ENCODE data around the gene PLSCR5. TPM values are rescaled to one million over a fixed set of nuclear protein-coding genes. Genes with fewer than 3 reads are reported as not detected.

Gene PLSCR5, protein sequence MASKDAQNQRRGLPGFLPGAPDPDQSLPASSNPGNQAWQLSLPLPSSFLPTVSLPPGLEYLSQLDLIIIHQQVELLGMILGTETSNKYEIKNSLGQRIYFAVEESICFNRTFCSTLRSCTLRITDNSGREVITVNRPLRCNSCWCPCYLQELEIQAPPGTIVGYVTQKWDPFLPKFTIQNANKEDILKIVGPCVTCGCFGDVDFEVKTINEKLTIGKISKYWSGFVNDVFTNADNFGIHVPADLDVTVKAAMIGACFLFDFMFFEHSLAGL
- total RNA-seq (2014; rRNA removed; shearing (Covaris generic)) (not detected in 2 replicates), polyA plus RNA-seq (2016; fragmentation: Nextera tagmentation; extraction: Ambion mirVana) (not detected in 2 replicates)
- long read RNA-seq, result 0 reads

DNA sequence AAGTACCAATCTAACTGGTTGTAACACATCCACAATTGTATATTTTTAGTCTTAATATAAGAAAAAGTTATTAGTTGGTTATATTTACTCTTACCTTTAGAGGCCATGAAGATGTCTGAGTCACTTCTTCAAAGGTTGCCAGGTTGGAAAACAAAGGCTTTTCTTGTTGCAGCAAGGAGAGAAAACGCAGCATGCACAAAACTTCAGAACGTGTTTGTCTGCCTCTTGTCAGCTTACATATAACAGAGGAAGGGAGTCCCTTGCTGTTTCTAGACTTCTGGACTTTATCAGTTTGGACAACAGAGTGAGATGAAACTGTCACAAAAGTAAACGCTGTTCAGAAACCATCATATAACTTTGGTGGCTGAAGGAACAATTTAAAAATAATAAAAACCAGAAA, at the start of gene PLSCR5:
PLSCR5 (minus strand) TSS at position 241 of the 400 bp plus-strand sequence; CDS start at position 107, 134 bp downstream.
- Histone ChIP-seq H3K4me1 (ENCODE audit: insufficient read depth) (no peaks in the 10 kb centered on the region), H2AFZ (peak within 1 kb of the TSS; percentile 35; the same call in 1 of the 2 replicates), H3K4me3 (no peak within 1 kb of the TSS), H3K36me3 (ENCODE audit: insufficient read depth) (no peaks in the 10 kb centered on the region), H3K79me2 (replicated peaks; ENCODE audit: insufficient read depth) (no peaks in the 10 kb centered on the region), H3F3A (replicated peaks; ENCODE audit: low read depth) (no peaks in the 10 kb centered on the region), H3K9me2 (ENCODE audit: insufficient read depth) (no peaks in the 10 kb centered on the region; the same call in 1 of the 2 replicates), H3K27ac (ENCODE audit: low read depth) (no peak within 1 kb of the TSS), H4K20me1 (replicated peaks; ENCODE audit: insufficient read depth) (no peaks in the 10 kb centered on the region), H3K27me3 (ENCODE audit: insufficient read depth) (no peaks in the 10 kb centered on the region), H3K4me2 (no peak within 1 kb of the TSS)
- TF ChIP-seq POLR2AphosphoS5 (IDR thresholded peaks at IDR 0.05; ENCODE audit: low read depth) (no peak), NANOG (IDR thresholded peaks at IDR 0.05; ENCODE audit: borderline replicate concordance) (no peak)
- H3K27me3 Mint-ChIP-seq (ENCODE audit: insufficient read depth, low read depth, poor library complexity), result no peaks in the 10 kb centered on the region
- H3K4me3 Mint-ChIP-seq, result no peak within 1 kb of the TSS
- ATAC-seq (no peak), DNase-seq (ENCODE audit: low spot score) (no peak)
- H3K9me3 Mint-ChIP-seq, result no peaks in the 10 kb centered on the region
- H3K27ac Mint-ChIP-seq, result no peak within 1 kb of the TSS
- H3K4me1 Mint-ChIP-seq, result no peaks in the 10 kb centered on the region
- no peaks in the 10 kb centered on the region for H3K36me3 Mint-ChIP-seq (ENCODE audit: low read depth)

DNA sequence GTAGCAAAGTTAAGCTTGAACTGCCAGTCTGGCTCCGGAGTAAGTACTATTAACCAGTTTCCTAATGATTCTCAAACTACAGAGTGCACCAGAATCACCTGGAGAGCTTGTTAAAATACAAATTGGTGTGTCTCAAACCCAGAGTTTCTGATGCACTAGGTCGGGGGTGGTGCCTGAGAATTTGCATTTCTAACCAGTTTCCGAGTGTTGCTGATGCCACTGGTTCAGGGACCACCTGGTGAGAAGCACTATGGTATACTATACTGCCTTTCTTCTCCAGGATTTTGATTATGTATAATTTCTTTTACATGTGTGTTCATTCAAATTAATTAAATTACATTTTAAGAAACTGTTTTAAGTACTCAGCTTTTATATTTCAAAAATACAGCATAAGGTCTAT, 48.8 kb upstream of the PLSCR5 start:
- no peaks in the 10 kb centered on the region for H3F3A ChIP-seq (replicated peaks; ENCODE audit: low read depth)
- no peaks in the 10 kb centered on the region for H3K27me3 ChIP-seq (ENCODE audit: insufficient read depth)
- ATAC-seq, result peak; percentile 71
- no peak for TF ChIP-seq EZH2 (IDR thresholded peaks at IDR 0.05; ENCODE audit: low read depth, unreplicated experiment)
- TF ChIP-seq, protein P1, sequence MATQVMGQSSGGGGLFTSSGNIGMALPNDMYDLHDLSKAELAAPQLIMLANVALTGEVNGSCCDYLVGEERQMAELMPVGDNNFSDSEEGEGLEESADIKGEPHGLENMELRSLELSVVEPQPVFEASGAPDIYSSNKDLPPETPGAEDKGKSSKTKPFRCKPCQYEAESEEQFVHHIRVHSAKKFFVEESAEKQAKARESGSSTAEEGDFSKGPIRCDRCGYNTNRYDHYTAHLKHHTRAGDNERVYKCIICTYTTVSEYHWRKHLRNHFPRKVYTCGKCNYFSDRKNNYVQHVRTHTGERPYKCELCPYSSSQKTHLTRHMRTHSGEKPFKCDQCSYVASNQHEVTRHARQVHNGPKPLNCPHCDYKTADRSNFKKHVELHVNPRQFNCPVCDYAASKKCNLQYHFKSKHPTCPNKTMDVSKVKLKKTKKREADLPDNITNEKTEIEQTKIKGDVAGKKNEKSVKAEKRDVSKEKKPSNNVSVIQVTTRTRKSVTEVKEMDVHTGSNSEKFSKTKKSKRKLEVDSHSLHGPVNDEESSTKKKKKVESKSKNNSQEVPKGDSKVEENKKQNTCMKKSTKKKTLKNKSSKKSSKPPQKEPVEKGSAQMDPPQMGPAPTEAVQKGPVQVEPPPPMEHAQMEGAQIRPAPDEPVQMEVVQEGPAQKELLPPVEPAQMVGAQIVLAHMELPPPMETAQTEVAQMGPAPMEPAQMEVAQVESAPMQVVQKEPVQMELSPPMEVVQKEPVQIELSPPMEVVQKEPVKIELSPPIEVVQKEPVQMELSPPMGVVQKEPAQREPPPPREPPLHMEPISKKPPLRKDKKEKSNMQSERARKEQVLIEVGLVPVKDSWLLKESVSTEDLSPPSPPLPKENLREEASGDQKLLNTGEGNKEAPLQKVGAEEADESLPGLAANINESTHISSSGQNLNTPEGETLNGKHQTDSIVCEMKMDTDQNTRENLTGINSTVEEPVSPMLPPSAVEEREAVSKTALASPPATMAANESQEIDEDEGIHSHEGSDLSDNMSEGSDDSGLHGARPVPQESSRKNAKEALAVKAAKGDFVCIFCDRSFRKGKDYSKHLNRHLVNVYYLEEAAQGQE (IDR thresholded peaks at IDR 0.05; ENCODE audit: unreplicated experiment), result no peak
- TF ChIP-seq CREB1 (CRISPR knock-in tag; IDR thresholded peaks at IDR 0.05; ENCODE audit: low read depth), result no peak
- TF ChIP-seq ZNF114 (CRISPR knock-in tag; IDR thresholded peaks at IDR 0.05), result no peak
- TF ChIP-seq, protein P2, sequence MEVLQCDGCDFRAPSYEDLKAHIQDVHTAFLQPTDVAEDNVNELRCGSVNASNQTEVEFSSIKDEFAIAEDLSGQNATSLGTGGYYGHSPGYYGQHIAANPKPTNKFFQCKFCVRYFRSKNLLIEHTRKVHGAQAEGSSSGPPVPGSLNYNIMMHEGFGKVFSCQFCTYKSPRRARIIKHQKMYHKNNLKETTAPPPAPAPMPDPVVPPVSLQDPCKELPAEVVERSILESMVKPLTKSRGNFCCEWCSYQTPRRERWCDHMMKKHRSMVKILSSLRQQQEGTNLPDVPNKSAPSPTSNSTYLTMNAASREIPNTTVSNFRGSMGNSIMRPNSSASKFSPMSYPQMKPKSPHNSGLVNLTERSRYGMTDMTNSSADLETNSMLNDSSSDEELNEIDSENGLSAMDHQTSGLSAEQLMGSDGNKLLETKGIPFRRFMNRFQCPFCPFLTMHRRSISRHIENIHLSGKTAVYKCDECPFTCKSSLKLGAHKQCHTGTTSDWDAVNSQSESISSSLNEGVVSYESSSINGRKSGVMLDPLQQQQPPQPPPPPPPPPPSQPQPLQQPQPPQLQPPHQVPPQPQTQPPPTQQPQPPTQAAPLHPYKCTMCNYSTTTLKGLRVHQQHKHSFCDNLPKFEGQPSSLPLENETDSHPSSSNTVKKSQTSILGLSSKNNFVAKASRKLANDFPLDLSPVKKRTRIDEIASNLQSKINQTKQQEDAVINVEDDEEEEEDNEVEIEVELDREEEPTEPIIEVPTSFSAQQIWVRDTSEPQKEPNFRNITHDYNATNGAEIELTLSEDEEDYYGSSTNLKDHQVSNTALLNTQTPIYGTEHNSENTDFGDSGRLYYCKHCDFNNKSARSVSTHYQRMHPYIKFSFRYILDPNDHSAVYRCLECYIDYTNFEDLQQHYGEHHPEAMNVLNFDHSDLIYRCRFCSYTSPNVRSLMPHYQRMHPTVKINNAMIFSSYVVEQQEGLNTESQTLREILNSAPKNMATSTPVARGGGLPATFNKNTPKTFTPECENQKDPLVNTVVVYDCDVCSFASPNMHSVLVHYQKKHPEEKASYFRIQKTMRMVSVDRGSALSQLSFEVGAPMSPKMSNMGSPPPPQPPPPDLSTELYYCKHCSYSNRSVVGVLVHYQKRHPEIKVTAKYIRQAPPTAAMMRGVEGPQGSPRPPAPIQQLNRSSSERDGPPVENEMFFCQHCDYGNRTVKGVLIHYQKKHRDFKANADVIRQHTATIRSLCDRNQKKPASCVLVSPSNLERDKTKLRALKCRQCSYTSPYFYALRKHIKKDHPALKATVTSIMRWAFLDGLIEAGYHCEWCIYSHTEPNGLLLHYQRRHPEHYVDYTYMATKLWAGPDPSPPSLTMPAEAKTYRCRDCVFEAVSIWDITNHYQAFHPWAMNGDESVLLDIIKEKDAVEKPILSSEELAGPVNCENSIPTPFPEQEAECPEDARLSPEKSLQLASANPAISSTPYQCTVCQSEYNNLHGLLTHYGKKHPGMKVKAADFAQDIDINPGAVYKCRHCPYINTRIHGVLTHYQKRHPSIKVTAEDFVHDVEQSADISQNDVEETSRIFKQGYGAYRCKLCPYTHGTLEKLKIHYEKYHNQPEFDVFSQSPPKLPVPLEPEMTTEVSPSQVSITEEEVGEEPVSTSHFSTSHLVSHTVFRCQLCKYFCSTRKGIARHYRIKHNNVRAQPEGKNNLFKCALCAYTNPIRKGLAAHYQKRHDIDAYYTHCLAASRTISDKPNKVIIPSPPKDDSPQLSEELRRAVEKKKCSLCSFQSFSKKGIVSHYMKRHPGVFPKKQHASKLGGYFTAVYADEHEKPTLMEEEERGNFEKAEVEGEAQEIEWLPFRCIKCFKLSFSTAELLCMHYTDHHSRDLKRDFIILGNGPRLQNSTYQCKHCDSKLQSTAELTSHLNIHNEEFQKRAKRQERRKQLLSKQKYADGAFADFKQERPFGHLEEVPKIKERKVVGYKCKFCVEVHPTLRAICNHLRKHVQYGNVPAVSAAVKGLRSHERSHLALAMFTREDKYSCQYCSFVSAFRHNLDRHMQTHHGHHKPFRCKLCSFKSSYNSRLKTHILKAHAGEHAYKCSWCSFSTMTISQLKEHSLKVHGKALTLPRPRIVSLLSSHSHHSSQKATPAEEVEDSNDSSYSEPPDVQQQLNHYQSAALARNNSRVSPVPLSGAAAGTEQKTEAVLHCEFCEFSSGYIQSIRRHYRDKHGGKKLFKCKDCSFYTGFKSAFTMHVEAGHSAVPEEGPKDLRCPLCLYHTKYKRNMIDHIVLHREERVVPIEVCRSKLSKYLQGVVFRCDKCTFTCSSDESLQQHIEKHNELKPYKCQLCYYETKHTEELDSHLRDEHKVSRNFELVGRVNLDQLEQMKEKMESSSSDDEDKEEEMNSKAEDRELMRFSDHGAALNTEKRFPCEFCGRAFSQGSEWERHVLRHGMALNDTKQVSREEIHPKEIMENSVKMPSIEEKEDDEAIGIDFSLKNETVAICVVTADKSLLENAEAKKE (CRISPR knock-in tag; IDR thresholded peaks at IDR 0.05), result no peak
- no peak for TF ChIP-seq POLR2AphosphoS5 (IDR thresholded peaks at IDR 0.05; ENCODE audit: low read depth)
- no peak for TF ChIP-seq STAT1 (IDR thresholded peaks at IDR 0.05; ENCODE audit: unreplicated experiment)
- TF ChIP-seq ZNF331 (CRISPR knock-in tag; IDR thresholded peaks at IDR 0.05; ENCODE audit: low read depth), result no peak
- TF ChIP-seq EZH2phosphoT487 (IDR thresholded peaks at IDR 0.05; ENCODE audit: unreplicated experiment), result no peak
- TF ChIP-seq JUNB (IDR thresholded peaks at IDR 0.05; ENCODE audit: unreplicated experiment), result no peak

More for the DNA sequence above, 48.8 kb upstream of the PLSCR5 start:
- no peak overlapping the region for H2AFZ ChIP-seq
- no peaks in the 10 kb centered on the region for H3K9me2 ChIP-seq (ENCODE audit: insufficient read depth)
- H3K4me1 Mint-ChIP-seq, result peaks cover 25% of the 10 kb centered on the region
- no peaks in the 10 kb centered on the region for H3K36me3 ChIP-seq (ENCODE audit: insufficient read depth)
- no peaks in the 10 kb centered on the region for H3K27me3 Mint-ChIP-seq (ENCODE audit: insufficient read depth, low read depth, poor library complexity)
- H3K4me3 Mint-ChIP-seq, result no peak overlapping the region
- H3K4me2 ChIP-seq, result peak overlapping the region; percentile 50
- peaks cover 28% of the 10 kb centered on the region for H3K4me1 ChIP-seq (ENCODE audit: insufficient read depth)
- H3K27ac Mint-ChIP-seq, result no peak overlapping the region
- peak; percentile 65 for DNase-seq (ENCODE audit: low spot score)
- no peak overlapping the region for H3K4me3 ChIP-seq
- no peaks in the 10 kb centered on the region for H3K36me3 Mint-ChIP-seq (ENCODE audit: low read depth)
- H4K20me1 ChIP-seq (replicated peaks; ENCODE audit: insufficient read depth), result no peaks in the 10 kb centered on the region
- H3K9me3 Mint-ChIP-seq, result no peaks in the 10 kb centered on the region
- H3K79me2 ChIP-seq (replicated peaks; ENCODE audit: insufficient read depth), result no peaks in the 10 kb centered on the region
- H3K27ac ChIP-seq (ENCODE audit: low read depth), result no peak overlapping the region

Data from GM23338 (cell line).